Hematopoietic multipotent progenitor cell treated with erythropoietin and hydrocortisone succinate and interleukin-3 and kit ligand, for 8 days (in vitro differentiated cells): ENCODE measurements around the gene VDAC1.
A peak's percentile ranks its signal among the peaks of the same experiment; 100 is the strongest.

ENCODE experiments used
- DNase-seq: peaks from one replicate; pipeline ENCODE4 v3.0.0-alpha.2; 2015

The VDAC1 gene

GRCh38 chr5:134022333-134022732 is 17.6 kb upstream of the VDAC1 start:
- DNase-seq = no peak

DNA sequence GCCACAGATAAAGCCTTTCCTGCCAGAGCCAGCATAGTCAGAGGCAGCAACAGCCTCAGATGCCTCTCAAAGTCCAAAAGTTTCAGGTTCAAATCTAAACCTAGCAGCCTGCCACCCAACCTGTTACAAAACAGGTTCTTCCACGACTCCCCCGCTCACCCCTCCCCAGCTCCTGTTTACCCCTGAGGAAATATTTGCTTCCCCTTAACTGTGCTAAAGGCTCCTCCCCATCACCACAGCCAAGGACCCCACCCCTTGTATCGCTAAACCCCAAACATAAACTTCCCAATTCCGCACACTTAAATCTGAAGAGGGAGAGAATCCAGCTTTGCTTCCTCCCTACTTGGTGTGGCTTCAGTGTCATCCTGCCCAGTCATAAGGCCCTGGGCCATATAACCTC is 15.4 kb upstream of the VDAC1 start:
- DNase-seq = no peak

DNA sequence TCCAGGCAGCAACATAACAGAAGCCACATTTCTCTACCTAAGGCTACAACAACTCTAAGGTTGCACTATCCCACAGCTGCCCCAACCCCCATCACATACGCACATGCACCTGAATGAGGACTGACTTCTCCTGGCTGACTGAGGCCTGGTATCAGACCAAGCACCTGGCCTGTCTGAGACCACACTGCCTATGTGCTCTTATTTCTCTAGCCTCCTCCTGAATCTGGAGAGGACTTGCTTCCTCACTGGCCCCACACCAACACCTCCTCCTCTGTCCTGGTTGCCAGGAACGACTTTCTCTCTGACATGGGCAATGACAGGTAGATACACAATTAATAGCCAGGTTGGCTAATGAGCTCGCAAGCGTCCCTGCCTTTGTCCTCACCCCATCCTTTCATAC is 14.9 kb upstream of the VDAC1 start:
- no peak for DNase-seq

DNA sequence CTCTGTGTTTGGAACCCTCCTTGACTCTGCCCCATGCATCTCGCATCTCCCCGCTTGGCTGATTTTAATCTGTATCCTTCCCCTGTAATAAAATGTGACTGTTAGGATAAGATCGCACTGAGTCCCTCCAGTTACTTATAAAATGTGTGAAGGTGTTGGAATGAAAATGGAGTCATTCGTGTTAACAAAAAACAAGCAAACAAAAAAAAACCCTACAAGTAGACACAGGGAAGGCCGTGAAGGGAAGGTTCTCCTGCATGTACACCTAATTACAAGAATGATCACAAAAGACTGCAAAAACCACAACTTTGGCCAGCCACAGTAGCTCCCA is 14.2 kb upstream of the VDAC1 start:
- DNase-seq = no peak

DNA sequence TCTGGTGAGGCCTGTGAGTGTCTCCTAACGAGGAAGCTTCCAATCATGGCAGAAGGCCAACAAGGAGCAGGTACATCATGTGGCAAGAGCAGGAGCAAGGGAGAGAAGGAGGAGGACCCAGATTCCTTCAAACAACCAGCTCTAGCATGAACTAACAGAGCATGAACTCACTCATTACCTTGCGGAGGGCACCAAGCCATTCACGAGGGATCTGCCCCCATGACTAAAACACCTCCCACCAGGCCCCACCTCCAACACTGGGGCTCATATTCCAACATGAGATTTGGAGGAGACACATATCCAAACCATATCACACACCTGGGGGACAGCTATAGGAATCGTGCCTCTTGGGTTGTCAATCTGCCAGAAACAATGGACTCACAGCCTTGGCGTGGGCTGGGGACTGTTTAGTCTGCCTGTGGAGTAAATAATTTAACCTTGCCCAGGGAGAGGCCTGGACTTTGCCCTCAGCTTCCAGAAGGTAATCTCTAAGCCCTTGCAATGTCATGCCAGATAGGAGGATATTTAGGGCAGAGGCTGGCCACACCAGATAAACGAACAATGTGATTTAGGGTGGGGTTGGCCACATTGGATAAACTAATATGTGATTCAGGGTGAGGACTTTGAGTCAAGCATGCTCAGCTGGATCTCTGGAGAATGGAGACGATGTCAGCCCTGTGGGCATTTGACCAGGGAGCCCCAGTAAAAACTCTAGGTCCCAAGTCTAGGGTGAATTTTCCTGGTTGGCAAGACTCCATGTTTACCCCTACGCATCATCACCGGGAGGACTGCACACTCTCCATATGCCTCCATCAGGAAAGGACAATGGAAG is 13.6 kb upstream of the VDAC1 start:
- DNase-seq = peak; percentile 87

GRCh38 chr5:134008266-134008749 is 3.5 kb upstream of the VDAC1 start:
- DNase-seq = no peak

DNA sequence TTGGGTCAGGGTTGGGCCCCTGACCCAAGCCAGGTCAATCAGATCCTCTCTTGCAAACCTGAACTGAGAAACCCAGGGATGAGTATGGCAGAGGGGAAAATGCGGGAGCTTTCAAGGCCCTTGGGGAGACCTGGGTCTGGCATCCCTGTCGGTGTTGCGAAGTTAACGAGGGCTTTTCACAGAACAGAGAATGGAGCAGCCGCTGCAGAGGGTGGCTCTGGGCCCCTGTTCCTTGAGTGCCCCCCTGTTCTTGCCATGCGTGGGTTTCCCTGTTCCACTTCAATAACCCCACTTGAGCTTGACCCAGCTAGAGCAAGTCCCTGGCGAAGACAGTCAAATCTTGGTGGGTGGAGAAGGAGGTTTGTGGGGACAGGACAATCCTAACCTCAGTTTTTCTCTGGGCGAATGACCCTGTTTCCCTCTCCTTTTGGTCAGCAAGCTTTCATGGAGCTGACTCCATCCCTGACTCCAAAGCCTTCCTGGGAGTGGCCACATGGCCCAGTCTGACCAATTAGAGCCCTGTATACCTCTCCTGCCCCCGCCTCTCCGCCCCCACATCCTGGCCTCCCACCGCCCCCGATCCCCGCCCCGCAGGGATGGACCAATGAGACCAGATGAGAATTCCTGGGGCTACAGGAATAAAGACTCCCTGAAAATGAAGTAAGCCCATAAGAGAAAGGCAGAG is 2.9 kb upstream of the VDAC1 start:
- no peak for DNase-seq

GRCh38 chr5:134006115-134006514 is 1.3 kb upstream of the VDAC1 start:
- no peak for DNase-seq

DNA sequence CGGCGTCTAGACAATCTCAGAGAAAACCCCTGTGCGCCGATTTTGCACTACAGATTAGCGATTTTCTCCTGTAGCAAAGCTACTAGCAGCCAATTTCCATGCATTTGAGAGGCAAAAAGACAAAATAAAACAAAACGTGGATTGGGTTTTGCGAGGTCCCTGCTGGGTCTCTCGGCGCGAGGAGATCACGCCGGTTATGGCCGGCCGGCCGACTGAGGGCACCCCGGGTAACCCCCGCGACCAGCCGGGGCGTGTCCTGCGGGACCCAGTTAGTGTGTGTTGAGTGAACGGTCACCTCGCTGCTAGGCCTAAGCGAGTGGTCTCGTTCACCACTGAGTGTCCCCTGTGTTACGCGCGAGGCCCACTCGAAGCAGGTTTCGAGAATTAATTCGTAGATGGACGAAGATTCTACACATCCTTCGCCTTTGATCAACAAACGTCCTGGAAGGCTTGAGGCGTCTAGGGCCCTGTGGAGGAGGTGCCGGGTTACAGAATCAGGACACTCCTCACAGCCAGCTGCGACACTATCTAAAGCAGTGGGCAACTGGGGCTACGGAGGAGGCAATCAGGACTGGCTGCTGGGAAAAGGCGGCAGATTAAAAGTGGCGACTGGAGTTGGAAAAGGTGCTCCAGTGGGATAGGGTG is 764 bp upstream of the VDAC1 start:
- no peak for DNase-seq

GRCh38 chr5:134003817-134004625 is 754 bp downstream of the VDAC1 start:
- peak; percentile 60 for DNase-seq

- peak; percentile 53 for DNase-seq
These were observed 1.5 kb downstream of the VDAC1 start for GRCh38 chr5:134003064-134003816.

DNA sequence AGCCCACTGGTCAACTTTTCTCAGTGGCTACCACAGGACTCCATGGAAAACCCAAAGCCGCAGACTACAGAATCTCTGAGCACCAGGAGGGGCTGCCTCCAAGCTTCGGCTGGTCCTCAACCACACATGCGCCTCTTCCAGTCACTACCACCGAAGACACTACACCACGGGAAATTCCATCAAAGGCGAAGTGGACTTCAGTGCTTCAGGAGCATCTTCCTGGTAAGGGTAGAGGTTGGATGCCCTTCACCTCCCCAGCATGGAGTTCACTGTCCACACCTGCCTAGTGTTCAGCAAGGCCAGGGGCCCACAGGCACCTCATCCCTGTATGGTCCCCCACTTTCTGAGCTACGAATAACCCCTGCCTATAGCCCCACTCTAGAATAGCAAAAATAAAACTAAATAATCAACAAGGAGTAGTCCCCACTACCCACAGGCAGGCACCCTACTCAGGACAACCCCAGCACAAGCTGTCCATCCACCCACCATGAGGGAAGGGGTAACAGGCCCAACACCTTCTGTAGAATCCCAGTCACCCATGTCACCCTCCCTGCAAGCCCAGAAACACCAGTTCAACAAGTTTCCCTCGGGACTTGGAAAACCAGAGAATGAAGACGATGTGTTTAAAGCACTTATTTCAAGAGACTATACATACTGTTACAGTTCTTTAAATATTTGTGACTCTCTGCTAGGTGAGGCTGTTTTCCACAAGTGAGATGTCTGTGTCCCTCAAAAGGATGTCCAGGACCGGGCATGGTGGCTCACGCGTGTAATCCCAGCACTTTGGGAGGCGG is 2.6 kb downstream of the VDAC1 start:
- no peak for DNase-seq

DNA sequence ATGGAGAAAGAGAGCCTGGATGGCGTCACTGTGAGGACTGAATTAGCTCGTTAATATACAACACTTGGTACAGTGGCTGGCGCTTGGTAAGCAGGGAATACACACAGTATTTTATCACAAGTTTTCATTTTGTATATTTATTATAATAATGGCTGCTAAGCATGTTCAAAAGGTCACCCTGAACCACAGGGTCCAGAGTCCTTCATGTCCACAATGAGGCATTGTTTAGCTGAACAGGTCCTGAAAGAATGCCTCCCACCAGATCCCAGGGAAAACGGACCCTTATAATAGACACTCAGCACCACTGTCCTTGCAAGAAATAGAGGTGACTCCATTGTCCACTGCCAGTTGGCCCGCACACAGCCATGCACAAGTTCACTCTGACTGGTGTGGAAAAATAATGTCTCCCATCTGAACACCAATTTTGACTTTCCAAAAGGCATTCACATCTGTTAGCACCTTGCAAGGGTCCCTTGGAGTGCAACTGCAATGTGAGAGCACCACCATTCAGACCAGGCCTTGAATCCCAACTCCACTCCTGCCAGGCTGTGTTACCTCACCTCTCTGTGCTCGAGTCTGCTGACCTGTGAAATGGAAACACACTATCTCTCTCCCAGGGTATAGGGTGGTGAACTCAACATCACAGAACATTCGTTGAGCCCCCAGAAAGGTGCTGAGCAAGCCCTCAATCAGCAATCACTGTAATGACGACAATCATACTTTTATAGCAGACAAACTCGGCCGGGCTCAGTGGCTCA is 3.9 kb downstream of the VDAC1 start:
- DNase-seq = no peak

- DNase-seq = no peak
These were observed 4.7 kb downstream of the VDAC1 start for GRCh38 chr5:134000091-134000511.

GRCh38 chr5:133998807-133999206 is 6.0 kb downstream of the VDAC1 start:
- no peak for DNase-seq

DNA sequence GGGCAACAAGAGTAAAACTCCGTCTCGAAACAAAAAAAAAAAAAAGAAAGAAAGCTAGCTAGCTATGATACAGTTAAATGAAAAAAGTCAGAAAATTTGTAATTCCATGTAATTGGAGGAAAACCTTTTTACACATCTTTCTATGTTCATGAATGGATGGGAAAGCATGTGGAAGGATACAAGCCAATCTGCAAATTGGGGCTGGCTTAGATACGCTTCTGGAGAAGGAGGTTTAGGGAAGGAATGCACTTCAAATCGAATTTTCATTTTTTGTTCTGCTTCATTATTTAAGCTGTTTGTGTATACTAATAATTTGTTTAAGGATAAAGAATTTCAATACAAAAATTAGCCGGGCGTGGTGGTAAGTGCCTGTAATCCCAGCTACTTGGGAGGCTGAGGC is 6.7 kb downstream of the VDAC1 start:
- DNase-seq = no peak

GRCh38 chr5:133996683-133997252 is 8.0 kb downstream of the VDAC1 start:
- peak; percentile 22 for DNase-seq

DNA sequence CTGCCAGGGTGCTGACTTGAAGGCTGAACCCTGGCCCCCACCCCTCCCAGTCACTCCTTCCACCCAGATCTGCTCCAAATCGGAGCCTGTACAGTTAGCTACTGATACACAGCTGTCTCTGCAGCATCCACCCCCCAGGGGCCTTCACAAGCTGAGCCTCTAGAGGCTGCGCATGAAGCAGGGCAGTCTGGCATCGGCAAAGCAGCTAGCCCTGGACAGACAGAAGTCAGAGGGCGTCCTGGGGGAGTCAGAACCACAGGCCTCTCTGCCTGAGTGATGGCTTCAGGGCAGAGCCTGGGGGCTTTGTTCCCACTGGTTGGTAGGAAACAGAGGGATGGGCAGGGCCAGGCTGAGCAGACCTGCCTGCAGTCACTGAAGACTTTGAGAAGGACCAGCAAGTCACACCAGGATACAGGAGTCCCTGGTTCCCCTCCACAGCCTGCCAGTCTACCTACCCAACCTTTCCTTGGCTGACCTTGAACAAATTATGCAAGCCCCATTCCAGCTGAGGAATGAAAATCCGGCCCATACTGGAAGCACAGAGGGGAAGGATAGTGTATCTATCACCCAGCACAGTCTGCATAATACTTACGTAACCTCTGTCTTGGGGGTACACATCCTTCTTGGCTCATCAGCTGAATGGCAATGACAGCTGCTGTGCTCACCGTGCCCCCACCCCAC is 8.8 kb downstream of the VDAC1 start:
- DNase-seq = no peak

DNA sequence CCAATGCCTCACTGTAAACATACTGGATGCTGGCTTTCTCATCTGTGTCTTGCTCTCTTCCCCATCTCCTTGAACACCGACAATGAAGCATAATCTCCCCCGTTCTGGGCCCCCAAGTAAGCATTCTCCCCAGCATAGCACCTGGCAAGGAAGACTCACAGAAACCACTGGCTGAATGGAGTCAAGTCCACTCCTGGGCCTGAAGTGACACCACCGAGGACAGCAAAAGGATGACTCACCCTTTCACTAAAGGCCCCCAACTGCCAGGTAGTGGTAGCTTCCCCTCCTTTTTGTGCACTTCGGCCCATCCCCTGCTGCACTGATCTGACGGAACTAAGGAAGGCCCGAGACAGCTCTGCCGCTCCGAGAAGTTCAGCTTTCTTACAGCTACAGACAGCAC is 9.4 kb downstream of the VDAC1 start:
- no peak for DNase-seq

- DNase-seq = no peak
These were observed 9.8 kb downstream of the VDAC1 start for GRCh38 chr5:133994990-133995333.
